GM19025 (cell line): ENCODE data around the gene FRS3.
"Not testable (repeated sequence)": the region's sequence is repeated elsewhere in the genome, so short reads cannot be mapped to it uniquely, and the experiment has no call there.

Source experiments
- ATAC-seq: cut with Tn5 transposase; IDR thresholded peaks from one replicate; pipeline ENCODE4 v1.9.1; 2021; ENCODE audit warnings: mild to moderate bottlenecking, low read depth, moderate library complexity; ENCODE audit not compliant: unreplicated experiment

The FRS3 gene

GRCh38 chr6:41770381-41771057 is 9.2 kb downstream of the FRS3 start:
- ATAC-seq = no peak

GRCh38 chr6:41769376-41769775 is 10.3 kb downstream of the FRS3 start:
- no peak for ATAC-seq

- ATAC-seq = no peak
These were observed 11.0 kb downstream of the FRS3 start for GRCh38 chr6:41768545-41769308.

GRCh38 chr6:41767112-41767833 is 12.4 kb downstream of the FRS3 start:
- ATAC-seq = no peak

GRCh38 chr6:41766043-41766664 is 13.5 kb downstream of the FRS3 start:
- ATAC-seq = not testable (repeated sequence)

- ATAC-seq = no peak
These were observed 16.2 kb downstream of the FRS3 start for GRCh38 chr6:41763470-41763869.

GRCh38 chr6:41759905-41760579 is 19.7 kb downstream of the FRS3 start:
- no peak for ATAC-seq

- ATAC-seq = no peak
These were observed 20.4 kb downstream of the FRS3 start for GRCh38 chr6:41759106-41759904.

- no peak for ATAC-seq
These were observed 21.1 kb downstream of the FRS3 start for GRCh38 chr6:41758641-41759035.

GRCh38 chr6:41757931-41758640 is 21.6 kb downstream of the FRS3 start:
- no peak for ATAC-seq

GRCh38 chr6:41757271-41757670 is 22.4 kb downstream of the FRS3 start:
- no peak for ATAC-seq

GRCh38 chr6:41756354-41756753 is 23.3 kb downstream of the FRS3 start:
- no peak for ATAC-seq

GRCh38 chr6:41755895-41756294 is 23.8 kb downstream of the FRS3 start:
- no peak for ATAC-seq

- ATAC-seq = no peak
These were observed 29.3 kb downstream of the FRS3 start for GRCh38 chr6:41750374-41750773.

GRCh38 chr6:41748542-41748941 is 31.2 kb downstream of the FRS3 start:
- no peak for ATAC-seq

GRCh38 chr6:41748102-41748477 is 31.6 kb downstream of the FRS3 start:
- no peak for ATAC-seq

- no peak for ATAC-seq
These were observed 32.2 kb downstream of the FRS3 start, which contains the start of gene PGC for GRCh38 chr6:41747256-41748101. TSS of gene PGC (minus strand) at chr6:41747397. CDS start at chr6:41747334, 63 bp downstream.

- ATAC-seq = no peak
These were observed 33.6 kb downstream of the FRS3 start for GRCh38 chr6:41746107-41746506.
